Subcutaneous adipose tissue (tissue), 4 donors: ENCODE data around the gene FRRS1. TPM values are rescaled to one million over a fixed set of nuclear protein-coding genes. Genes with fewer than 3 reads are reported as not detected.

Source experiments
- CTCF ChIP-seq: fragments of 450-650 bp; IDR thresholded peaks from one replicate; pipeline ENCODE4 v1.5.1; 2016; ENCODE audit warnings: low read depth, mild to moderate bottlenecking, control low read depth, antibody characterized with exemption, moderate library complexity
- total RNA-seq, 4 donors: library from RNA; depleted of rRNA; stranded (reverse); fragments of >200 nt; gene quantifications; one replicate each; pipeline ENCODE4 v1.1.0, GENCODE V29; 2016

Gene FRRS1
- total RNA-seq, 4 donors from 2014 or later: 2.4 to 31.4 (median 8.7) TPM

GRCh38 chr1:99745061-99745460 is 21.4 kb downstream of the FRRS1 start:
- no peak for TF ChIP-seq CTCF

GRCh38 chr1:99740141-99740540 is 26.3 kb downstream of the FRRS1 start:
- TF ChIP-seq CTCF: no peak

- TF ChIP-seq CTCF: no peak
Measured at GRCh38 chr1:99738858-99739465, 27.5 kb downstream of the FRRS1 start.

GRCh38 chr1:99737016-99737415 is 29.4 kb downstream of the FRRS1 start:
- TF ChIP-seq CTCF: no peak

- TF ChIP-seq CTCF: no peak
Measured at GRCh38 chr1:99735852-99736251, 30.6 kb downstream of the FRRS1 start.

- no peak for TF ChIP-seq CTCF
Measured at GRCh38 chr1:99731384-99731783, 35.1 kb downstream of the FRRS1 start.

GRCh38 chr1:99728494-99729235 is 37.8 kb downstream of the FRRS1 start:
- TF ChIP-seq CTCF: no peak
